Liver (tissue), 3 donors: ENCODE results near the gene PPFIA2.

Source experiments
- ATF3 ChIP-seq: IDR thresholded peaks from 2 replicates; pipeline ENCODE4 v1.6.1; 2016; ENCODE audit warnings: antibody characterized with exemption
- CTCF ChIP-seq: fragments of 150-350 bp; IDR thresholded peaks from 2 replicates; pipeline ENCODE4 v1.5.1; 2017; ENCODE audit warnings: improper control_type of control experiment, low read depth, low read length; ENCODE audit not compliant: missing input control
- EGR1 ChIP-seq, 2 donors: IDR thresholded peaks; 2 replicates each; pipeline ENCODE4 v1.6.1; 2016 to 2018; ENCODE audit warnings: antibody characterized with exemption in 2 of 2, low read depth in 2 of 2
- GABPA ChIP-seq, 2 donors: IDR thresholded peaks in 1 of 2; conservative IDR thresholded peaks in 1 of 2; 2 replicates each; pipeline ENCODE4 v1.6.1; 2016; ENCODE audit warnings: antibody characterized with exemption in 2 of 2, mild to moderate bottlenecking in 1 of 2, moderate library complexity in 1 of 2
- MAX ChIP-seq: IDR thresholded peaks from 2 replicates; pipeline ENCODE4 v1.6.1; 2016; ENCODE audit warnings: antibody characterized with exemption
- SP1 ChIP-seq: IDR thresholded peaks from 2 replicates; pipeline ENCODE4 v1.6.1; 2018; ENCODE audit warnings: antibody characterized with exemption, mild to moderate bottlenecking
- TAF1 ChIP-seq: conservative IDR thresholded peaks from 2 replicates; pipeline ENCODE4 v1.6.1; 2016; ENCODE audit warnings: antibody characterized with exemption, mild to moderate bottlenecking
- TF ChIP-seq, protein P1 (sequence below): IDR thresholded peaks from 2 replicates; pipeline ENCODE4 v1.6.1; 2016; ENCODE audit warnings: antibody characterized with exemption, mild to moderate bottlenecking
- donor health status: healthy.
- donor health status: healthy.

DNA sequence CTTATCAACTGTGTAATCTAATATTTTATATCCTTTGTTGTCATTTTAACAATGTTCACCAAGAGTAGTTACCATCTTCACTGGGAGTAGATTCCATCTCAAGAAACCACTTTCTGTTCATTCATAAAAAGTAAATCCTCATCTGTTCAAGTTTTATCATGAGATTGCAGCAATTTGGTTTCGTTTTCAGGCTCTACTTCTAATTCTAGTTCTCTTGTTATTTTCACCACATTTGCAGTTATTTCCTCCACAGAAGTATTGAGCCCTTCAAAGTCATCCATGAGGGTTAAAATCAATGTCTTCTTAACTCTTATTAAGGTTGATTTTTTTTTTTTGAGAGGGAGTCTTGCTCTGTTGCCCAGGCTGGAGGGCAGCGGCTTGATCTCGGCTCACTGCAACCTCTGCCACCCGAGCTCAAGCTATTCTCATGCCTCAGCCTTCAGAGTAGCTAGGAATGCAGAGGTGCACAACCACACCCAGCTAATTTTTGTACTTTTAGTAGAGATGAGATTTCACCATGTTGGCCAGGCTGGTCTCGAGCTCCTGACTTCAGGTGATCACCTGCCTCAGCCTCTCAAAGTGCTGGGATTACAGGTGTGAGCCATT lies 404.7 kb downstream of the PPFIA2 start:
- TF ChIP-seq CTCF: no peak
- no peak for TF ChIP-seq GABPA (IDR thresholded peaks at IDR 0.05 in 1 of 2, conservative IDR thresholded peaks at IDR 0.05 in 1 of 2)
- no peak for TF ChIP-seq SP1
- no peak for TF ChIP-seq TAF1
- TF ChIP-seq, protein P1, sequence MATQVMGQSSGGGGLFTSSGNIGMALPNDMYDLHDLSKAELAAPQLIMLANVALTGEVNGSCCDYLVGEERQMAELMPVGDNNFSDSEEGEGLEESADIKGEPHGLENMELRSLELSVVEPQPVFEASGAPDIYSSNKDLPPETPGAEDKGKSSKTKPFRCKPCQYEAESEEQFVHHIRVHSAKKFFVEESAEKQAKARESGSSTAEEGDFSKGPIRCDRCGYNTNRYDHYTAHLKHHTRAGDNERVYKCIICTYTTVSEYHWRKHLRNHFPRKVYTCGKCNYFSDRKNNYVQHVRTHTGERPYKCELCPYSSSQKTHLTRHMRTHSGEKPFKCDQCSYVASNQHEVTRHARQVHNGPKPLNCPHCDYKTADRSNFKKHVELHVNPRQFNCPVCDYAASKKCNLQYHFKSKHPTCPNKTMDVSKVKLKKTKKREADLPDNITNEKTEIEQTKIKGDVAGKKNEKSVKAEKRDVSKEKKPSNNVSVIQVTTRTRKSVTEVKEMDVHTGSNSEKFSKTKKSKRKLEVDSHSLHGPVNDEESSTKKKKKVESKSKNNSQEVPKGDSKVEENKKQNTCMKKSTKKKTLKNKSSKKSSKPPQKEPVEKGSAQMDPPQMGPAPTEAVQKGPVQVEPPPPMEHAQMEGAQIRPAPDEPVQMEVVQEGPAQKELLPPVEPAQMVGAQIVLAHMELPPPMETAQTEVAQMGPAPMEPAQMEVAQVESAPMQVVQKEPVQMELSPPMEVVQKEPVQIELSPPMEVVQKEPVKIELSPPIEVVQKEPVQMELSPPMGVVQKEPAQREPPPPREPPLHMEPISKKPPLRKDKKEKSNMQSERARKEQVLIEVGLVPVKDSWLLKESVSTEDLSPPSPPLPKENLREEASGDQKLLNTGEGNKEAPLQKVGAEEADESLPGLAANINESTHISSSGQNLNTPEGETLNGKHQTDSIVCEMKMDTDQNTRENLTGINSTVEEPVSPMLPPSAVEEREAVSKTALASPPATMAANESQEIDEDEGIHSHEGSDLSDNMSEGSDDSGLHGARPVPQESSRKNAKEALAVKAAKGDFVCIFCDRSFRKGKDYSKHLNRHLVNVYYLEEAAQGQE: no peak
- TF ChIP-seq ATF3: no peak
- TF ChIP-seq MAX: no peak
- no peak for TF ChIP-seq EGR1 (IDR thresholded peaks at IDR 0.05; ENCODE audit: low read depth in 2 of 2)
